Brain pericyte (primary cell): ENCODE measurements around the gene KEL.
"Not testable (repeated sequence)": the region's sequence is repeated elsewhere in the genome, so short reads cannot be mapped to it uniquely, and the experiment has no call there.

Experiments used
- DNase-seq: peaks from one replicate; pipeline ENCODE4 v3.0.0-alpha.2; 2012; ENCODE audit warnings: low read depth, low spot score

The KEL gene

GRCh38 chr7:142961973-142962926 lies at the start of gene KEL:
Gene KEL, minus strand, starts transcription at chr7:142962363. Its CDS starts 157 bp downstream, at chr7:142962206.
- no peak for DNase-seq

DNA sequence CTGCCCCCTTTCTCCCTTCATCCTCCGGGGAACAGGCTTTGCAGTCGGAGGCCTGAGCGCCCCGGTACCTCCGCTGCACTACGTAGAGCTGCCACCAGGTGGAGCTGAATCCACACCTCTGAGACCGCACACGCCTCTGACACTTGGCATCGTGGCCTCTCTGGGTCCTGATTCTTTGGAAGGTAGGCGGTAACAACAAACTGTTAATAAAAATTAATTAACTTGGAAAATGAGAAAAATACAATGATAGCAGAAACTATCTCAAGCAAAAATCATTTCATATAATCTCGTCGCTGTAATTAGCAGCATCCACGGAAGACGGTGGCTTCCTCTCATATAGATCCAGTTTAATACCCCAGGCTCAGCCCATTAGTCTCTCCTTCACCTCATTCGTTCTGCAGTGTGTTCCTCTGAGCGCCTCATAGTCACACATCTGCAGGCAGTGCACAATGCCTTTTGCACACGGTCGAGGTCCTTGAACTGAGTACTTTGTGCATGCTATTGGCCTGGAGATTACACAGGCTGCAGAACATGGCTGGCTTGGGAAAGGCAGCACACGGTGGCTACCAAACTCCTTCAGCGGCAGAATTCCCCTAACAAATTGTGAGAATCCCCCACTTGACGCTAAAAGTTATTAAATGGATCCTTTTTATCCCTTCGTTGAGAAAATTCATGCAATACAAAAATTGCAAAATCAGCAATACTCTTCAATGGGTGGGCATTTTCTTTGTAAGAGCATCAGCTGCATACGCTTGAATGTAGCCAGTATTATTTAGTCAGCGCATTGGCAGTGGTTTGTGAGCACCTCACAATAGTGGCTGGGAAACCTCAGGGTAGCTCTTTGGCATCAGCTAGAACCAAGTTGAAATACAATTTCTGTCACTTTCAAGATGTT lies 46.1 kb upstream of the KEL start:
- DNase-seq: no peak

DNA sequence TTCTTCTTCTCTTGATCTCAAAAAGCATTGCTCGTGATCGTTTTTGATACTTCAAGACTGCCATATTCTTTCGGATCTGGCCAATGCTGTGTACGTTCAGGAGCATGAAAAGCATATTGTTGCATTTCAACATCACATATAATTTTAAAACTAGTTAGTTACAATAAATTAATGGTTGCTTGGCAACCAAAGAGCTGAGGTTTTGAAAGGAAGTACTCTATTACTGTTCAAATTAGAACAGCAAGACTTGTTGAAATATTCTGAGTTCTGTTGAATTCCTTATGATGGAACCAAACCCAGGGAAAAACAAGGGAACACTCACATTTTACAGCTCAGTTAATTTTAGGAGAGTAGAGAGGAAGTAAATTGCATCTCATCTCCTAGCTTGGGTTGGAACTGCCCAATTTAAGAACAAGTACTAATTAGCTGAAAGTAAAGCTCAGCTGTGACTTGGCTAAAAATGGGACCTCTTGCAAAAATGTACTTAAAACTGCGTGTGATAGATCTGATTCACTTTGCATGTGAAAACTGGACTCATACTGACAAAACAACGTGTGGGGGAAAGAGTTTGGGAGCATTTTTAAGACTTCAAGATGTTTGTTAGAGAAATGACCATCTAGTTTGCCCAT lies 43.6 kb upstream of the KEL start:
- no peak for DNase-seq

DNA sequence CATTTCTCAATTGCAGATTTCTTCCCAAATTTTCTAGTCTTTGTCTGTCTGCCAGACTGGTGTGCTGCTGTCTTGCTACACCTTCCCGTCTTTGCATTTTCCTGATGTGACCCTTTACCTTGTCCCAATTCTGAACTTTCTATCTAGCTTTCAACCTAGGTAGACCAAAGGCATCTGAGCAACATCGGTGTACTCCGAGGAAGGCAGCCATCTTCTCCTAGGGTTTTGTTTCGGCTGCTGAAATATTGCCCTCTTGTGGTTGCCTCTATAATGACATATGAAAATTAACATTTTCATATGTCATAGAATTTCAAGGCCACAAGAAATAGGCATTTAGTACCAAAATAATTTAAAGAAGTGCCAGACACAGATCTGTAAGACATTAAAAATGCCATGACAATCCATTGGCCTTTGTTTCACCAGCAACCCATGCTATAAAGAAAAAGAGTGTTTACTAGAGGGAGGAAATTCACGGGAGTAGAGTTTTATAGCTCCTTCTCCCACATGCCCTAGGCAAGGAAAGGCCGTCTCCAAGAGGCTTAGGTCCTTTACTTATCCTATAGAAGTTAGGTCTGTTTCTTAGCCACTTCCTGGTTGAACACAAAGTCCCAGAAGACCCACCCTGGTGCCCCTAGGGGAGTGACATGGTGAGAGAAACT lies 41.4 kb upstream of the KEL start:
- no peak for DNase-seq

DNA sequence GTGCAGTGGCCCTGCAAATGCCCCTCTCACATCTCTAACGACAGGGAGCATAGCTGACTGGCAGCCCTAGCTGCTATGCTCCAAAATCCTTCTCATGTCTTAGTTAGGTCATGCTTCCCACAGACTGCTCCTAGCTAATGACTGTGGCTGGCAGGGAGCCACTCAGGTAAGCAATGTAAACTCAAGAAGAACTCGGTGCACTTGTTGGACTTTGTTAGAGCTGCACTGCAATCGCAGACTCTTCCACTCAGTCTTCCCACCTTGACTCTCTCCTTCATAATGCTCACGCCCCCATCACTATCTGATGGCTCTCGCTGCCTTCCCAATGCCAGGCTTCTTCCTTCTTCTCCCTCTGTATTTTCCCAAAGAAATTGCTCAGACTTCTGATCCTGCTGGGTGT lies 40.7 kb upstream of the KEL start:
- DNase-seq: no peak

DNA sequence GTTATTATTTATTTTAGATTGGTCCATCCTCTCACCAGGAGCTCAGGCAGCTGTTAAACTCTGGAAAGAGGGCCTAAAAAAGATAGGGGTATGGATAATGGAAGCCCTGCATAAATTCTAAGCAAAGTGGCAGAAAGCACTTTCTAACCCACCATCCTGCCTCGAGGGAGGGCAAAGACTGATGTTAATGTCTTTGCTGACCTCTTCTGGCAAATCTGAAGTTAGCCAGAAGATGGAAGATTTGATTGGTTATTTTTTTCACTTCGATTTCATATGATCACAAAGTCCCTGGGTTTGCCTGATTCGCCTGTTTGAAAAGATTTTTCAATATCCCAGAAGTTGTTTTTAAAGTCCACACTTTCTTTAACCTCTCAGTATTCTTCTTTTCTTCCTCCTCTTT lies 39.9 kb upstream of the KEL start:
- DNase-seq: no peak

DNA sequence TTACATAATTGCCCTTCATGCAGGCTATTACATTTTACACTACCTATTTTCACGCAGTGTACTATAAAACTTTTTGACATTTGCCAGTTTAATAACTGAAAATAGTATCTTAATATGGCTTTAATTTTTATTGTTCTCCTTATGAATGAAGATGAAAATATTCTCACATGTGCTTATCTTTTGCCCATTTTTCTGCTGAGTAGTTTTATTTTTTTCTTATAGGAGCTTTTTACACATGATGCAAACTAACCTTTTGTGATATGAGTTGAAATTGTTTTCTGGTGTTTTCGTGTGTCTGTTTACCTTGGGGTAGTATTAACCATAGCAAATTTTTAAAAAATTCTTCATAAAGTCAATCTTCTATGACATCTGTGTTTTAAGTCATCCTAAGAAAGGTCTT lies 38.5 kb upstream of the KEL start:
- no peak for DNase-seq

DNA sequence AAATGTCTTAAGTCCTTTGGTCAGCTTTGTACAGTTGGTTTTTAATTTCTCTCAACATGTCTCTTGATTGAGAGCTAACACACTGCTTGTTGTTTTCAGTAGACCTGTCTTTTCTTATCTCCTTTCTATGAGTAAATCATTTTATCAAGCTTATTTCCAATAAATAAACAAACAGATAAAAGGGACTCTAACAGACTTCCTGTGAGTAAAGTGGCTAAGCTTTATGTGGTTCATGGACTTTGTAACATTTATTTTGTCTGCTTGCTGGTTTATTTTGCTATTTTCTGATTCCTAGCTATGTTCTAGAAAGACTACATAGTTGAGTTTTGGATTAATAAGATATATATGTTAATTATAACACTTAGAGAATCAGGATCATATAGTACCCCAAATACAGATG lies 37.6 kb upstream of the KEL start:
- no peak for DNase-seq

- no peak for DNase-seq
Observed at GRCh38 chr7:142998966-142999365, 36.8 kb upstream of the KEL start.

DNA sequence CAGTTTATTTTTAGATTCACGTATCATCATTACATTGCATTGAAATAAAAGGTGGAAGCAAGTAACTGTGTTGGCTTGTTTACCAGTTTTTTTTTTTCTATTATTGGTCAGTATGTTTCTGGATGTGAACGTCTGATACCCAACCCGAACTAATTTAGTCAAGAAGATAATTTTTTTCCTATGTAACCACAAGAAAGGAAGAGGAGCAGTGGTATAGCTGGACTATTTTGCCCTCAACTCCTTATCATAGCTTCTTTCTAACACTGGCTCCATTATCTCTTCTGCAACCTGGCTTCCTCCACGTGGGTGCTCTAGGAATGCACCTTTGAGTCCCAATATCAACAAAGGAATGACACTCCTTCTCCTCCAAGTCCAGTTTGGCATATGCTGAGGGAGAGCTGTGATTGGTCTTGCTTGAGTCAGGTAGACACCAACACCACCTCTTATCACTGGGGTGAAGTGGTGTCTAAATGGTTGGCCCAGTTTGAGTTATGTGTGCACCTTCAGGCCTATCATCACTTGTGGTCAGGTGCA lies 35.4 kb upstream of the KEL start:
- DNase-seq: no peak

DNA sequence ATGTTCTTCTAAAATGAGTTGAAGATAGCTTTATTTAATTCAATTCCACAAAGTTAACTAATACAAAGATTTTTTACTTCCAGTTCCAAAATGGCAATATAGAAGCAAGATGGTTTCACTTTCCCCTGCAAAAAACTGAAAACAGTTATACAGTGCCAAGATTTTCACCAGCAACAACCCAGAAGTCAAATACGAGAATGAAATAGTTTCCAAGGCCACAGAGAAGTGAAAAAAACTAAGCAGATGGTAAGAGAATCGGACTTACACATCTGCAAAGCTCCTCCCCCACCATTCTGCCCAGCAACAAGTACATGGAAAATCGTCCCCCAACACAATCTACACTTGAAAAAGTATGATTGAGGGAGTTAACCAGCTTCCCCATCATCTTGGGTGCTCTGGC lies 30.3 kb upstream of the KEL start:
- no peak for DNase-seq

GRCh38 chr7:142984297-142984696 lies 22.1 kb upstream of the KEL start:
- DNase-seq: no peak

DNA sequence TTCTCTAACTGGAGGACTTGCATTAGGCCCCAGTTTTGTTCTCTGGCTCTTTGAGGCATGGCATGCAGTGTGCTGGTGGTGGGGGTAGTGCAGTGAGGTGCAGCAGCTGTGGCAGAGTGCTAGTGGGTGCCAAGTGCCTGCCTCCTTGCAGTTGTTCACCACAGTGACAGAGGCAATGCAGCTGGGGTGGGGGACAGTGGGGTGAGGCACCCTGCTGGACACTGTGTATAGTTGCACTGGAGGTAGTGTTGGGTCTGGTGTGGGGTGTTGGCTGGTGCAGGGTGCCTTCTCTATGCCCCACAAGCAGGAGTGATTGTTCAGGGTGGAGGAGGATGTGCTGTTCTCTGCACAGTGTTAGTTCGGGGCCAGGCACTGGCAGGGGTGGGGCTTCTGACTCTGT lies 21.7 kb upstream of the KEL start:
- DNase-seq: no peak

GRCh38 chr7:142978402-142978801 lies 16.2 kb upstream of the KEL start:
- not testable (repeated sequence) for DNase-seq

- DNase-seq: no peak
Observed at GRCh38 chr7:142974626-142975025, 12.5 kb upstream of the KEL start.

GRCh38 chr7:142969183-142969582 lies 7.0 kb upstream of the KEL start:
- no peak for DNase-seq

DNA sequence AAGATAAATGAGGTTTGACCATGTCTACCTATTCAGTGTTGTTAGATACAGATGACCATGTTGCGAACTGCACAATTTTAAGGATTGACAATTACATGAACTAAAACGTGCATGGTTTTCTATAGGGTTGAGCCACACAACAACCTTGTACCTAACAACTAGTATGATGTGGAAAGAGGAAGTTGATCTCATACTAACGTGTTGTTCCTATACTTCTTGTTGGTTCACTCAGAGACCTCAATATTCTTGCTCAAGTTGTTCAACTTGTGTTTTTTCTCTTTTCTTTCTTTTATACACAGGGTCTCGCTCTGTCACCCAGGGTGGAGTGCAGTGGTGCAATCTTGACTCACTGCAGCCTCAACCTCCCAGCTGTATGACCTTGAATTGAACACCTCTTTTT lies 6.1 kb upstream of the KEL start:
- no peak for DNase-seq

GRCh38 chr7:142964502-142965246 lies 2.5 kb upstream of the KEL start:
- DNase-seq: no peak

DNA sequence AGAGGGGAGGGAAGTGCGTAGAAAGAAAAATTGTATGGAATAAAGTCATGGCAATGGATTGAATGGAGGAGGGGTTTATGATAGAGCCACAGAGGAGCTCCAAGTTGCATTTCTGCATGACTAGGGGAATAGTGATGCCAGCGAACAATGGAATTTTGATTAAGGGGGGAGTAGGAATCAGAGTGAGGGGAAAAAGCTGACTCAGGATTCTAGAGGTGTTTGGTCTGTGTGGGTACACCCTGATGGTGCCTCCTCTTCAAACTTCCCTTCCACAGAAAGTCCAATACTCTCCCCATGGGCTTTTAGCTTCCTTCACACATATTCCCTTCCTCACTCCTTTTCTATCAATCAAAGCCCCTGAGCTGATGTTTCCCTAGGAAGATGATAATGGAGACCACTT lies 1.8 kb upstream of the KEL start:
- no peak for DNase-seq

DNA sequence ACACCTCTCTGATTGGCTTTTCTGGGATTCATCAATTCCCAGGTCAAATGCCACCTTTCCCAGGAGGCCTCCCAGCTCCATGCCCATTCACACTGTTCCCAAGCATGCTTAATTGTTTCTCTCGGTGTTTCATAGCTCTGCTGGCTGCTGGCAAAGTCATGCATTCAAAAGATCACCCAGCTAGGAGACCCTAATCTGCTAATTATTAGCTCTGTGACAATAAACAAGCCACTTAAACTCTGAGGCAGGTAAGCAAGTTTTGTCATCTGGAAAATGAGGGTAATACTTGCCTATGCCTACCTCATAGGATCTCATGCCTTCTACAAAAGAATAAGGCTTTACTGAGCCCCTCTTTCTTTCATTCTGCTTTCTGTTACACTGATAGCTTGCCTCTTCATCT lies 828 bp upstream of the KEL start:
- no peak for DNase-seq

GRCh38 chr7:142961595-142961972 lies 579 bp downstream of the KEL start:
- no peak for DNase-seq
